ENCODE data around the gene ADGRG7. TPM values are rescaled to one million over a fixed set of nuclear protein-coding genes. Genes with fewer than 3 reads are reported as not detected.

The ADGRG7 gene
- total and polyA plus RNA-seq, 9 of the 15 experiments (the other 6 are each of a cell fraction or from before 2014, with no cell fraction given): 0.03 TPM; not detected in 7

DNA sequence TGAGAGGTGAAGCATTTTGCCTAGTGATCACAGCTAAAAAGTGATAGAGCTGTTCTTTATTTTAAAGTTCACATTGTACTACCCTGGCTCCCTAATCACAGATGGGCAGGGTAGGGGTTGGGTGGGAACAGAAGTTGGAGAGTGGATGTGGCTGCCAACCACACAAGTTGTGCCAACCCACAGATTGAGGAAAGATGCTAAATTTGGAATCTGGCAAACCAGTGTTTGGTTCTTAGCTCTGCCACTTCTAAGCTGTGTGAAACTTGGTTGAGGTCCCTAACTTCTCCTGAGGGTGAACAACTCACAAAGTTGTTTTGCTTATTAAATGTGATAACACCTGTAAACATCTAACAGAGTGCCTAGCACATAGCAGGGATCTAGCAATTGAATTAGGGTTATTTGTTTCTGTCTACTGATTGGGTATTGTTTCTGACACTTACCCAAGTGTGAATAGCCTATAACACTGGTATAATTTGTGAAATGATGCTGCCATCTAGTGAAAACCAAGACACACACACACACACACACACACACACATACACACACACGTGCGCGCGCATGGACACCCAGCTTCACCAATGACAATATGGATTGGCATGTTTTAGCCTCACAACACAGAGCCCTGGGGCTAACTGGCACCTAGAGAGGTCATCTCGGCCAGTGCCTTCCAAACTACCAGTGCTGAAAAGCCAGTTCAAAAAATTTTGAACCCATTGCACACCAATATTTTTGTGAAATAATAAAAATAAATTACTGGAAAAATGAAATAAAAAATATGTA, 25.3 kb downstream of the ADGRG7 start (continued):
- TF ChIP-seq, protein P1, sequence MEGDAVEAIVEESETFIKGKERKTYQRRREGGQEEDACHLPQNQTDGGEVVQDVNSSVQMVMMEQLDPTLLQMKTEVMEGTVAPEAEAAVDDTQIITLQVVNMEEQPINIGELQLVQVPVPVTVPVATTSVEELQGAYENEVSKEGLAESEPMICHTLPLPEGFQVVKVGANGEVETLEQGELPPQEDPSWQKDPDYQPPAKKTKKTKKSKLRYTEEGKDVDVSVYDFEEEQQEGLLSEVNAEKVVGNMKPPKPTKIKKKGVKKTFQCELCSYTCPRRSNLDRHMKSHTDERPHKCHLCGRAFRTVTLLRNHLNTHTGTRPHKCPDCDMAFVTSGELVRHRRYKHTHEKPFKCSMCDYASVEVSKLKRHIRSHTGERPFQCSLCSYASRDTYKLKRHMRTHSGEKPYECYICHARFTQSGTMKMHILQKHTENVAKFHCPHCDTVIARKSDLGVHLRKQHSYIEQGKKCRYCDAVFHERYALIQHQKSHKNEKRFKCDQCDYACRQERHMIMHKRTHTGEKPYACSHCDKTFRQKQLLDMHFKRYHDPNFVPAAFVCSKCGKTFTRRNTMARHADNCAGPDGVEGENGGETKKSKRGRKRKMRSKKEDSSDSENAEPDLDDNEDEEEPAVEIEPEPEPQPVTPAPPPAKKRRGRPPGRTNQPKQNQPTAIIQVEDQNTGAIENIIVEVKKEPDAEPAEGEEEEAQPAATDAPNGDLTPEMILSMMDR (IDR thresholded peaks at IDR 0.05 in 2 of 3, conservative IDR thresholded peaks at IDR 0.05 in 1 of 3; ENCODE audit: insufficient read depth in 2 of 3, low read depth in 1 of 3, low read length in 3 of 3): peak; percentile 33 to 57 (median 36); a peak in 4 of 6 replicates
- TF ChIP-seq NFIC (IDR thresholded peaks at IDR 0.05) (0 out of 2 replicates have a peak, but pooled peaks have one; percentile 16), ATF1 (CRISPR knock-in tag; IDR thresholded peaks at IDR 0.05) (no peak), ATF1 (tag; IDR thresholded peaks at IDR 0.05) (peak; percentile 37; the same call in 1 of the 2 replicates), MTA3 (IDR thresholded peaks at IDR 0.05; ENCODE audit: borderline replicate concordance) (no peak), DIDO1 (tag; IDR thresholded peaks at IDR 0.05; ENCODE audit: low read depth) (peak; percentile 57; the same call in 1 of the 2 replicates)

DNA sequence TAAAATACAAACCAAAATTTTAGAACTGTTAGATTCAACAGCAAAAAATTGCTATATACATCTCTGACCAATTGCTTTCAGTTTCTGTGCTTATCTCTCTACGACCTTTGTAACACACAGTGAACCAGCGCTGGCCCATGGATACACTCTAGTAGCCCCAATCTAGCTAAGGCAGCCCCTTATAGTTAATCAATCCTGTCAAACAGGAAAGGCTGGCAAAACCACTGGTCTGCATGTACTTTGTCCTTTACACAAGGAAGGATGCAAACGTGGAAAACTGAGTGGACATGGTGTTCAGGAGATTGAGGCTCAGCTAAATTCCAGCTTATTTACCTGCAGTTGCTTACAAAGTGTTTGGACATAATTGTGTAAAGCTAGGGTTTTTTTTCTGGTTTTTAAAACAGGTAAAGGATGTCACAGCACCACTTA, 25.9 kb downstream of the ADGRG7 start:
- H3K9ac ChIP-seq (ENCODE audit: insufficient read depth in 1 of 2, low read depth in 2 of 2, low read length in 2 of 2): no peak overlapping the region
- ATAC-seq (peak; percentile 75), DNase-seq (ENCODE audit: extremely low read depth in 1 of 4, low spot score in 3 of 4) (peak in 1 of 4 experiments; percentile 27), FAIRE-seq (peak; percentile 81)
- in situ Hi-C loops (cut with MboI): no loop called here
- ChIA-PET POLR2A (interaction anchor here (0.6 kb wide), 1 partner anchor 764 kb away, joined by 3 read pairs; no protein-coding TSS in a partner anchor), CTCF (ENCODE audit: low intra/inter-chr PET ratio) (interaction anchor here (0.8 kb wide), 1 partner anchor 317 kb away, joined by 3 read pairs; no protein-coding TSS in a partner anchor)
- no peaks in the 10 kb centered on the region for H3K27me3 ChIP-seq (ENCODE audit: control insufficient read depth in 2 of 2, insufficient read depth in 2 of 2, low read length in 2 of 2)
- no peaks in the 10 kb centered on the region for H4K20me1 ChIP-seq (replicated peaks; ENCODE audit: control insufficient read depth, insufficient read depth, low read length)
- intact Hi-C loops (cut with micrococcal nuclease): loop anchor here (2.0 kb wide), 1 partner anchor 172 kb away; no protein-coding TSS in a partner anchor
- BruUV-seq (replicated peaks): no TSS peak
- H3K4me1 ChIP-seq (replicated peaks in 1 of 2; ENCODE audit: control insufficient read depth in 2 of 2, insufficient read depth in 2 of 2, low read length in 2 of 2): peaks cover 0 to 16% of the 10 kb centered on the region in 2 experiments; a peak in 2 of 5 replicates
- H3K4me3 ChIP-seq: no peak overlapping the region
- peak overlapping the region; percentile 85 for H2AFZ ChIP-seq (ENCODE audit: low read depth, low read length)
- H3K36me3 ChIP-seq (ENCODE audit: control insufficient read depth, insufficient read depth, low read length): no peaks in the 10 kb centered on the region
- no peak overlapping the region for H3K27ac ChIP-seq (ENCODE audit: extremely low read depth, low read depth, low read length)
- H3K9me1 ChIP-seq (ENCODE audit: control insufficient read depth, insufficient read depth, low read length): no peaks in the 10 kb centered on the region
- no peaks in the 10 kb centered on the region; the same call in 1 of the 2 replicates for H3K9me3 ChIP-seq (replicated peaks; ENCODE audit: control insufficient read depth, insufficient read depth, low read depth, low read length)
- WGBS (ENCODE audit: insufficient coverage, low coverage, missing lambda C conversion rate): 22% methylated on average over 3 of the region's 3 CpGs
- peak; percentile 23 for TF ChIP-seq MEIS2 (IDR thresholded peaks at IDR 0.05; ENCODE audit: partially characterized antibody)
- TF ChIP-seq, protein P2, sequence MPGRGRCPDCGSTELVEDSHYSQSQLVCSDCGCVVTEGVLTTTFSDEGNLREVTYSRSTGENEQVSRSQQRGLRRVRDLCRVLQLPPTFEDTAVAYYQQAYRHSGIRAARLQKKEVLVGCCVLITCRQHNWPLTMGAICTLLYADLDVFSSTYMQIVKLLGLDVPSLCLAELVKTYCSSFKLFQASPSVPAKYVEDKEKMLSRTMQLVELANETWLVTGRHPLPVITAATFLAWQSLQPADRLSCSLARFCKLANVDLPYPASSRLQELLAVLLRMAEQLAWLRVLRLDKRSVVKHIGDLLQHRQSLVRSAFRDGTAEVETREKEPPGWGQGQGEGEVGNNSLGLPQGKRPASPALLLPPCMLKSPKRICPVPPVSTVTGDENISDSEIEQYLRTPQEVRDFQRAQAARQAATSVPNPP (IDR thresholded peaks at IDR 0.05; ENCODE audit: borderline replicate concordance, insufficient read depth, insufficient read length): no peak
- H3K4me2 ChIP-seq (ENCODE audit: insufficient read depth, low read length): peak overlapping the region; percentile 7; the same call in 1 of the 2 replicates
- no peaks in the 10 kb centered on the region for H3K79me2 ChIP-seq (ENCODE audit: control insufficient read depth, insufficient read depth, low read length)
